Measurements from ENCODE around the gene SMPDL3B.
"Not testable (repeated sequence)": the region's sequence is repeated elsewhere in the genome, so short reads cannot be mapped to it uniquely, and the experiment has no call there.

Gene SMPDL3B

DNA sequence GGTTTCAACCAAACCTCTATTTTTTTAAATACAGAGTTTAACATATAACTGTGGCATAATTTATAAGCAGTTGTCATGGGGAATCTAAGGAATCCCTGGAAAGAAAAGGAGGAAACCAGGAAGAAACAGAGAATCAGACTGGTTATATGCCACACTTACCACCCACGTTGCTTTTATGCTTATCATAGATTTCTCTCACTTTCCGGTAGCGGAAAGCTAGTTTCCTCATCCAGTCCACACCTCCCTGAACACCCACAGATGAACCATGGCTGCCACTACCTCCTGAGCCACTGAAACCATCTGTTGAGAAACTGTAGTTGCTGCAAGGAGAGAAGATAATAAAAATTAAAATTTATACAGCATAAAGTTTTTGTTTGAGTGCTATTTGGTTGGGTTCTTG, 58.4 kb downstream of the SMPDL3B start:
- DNase-seq, result peak; percentile 27
- CTCF ChIA-PET, result interaction anchor here (0.6 to 1.6 kb wide), 2 partner anchors 10 to 95 kb away, joined by 3 to 5 read pairs; no protein-coding TSS in a partner anchor
- no peaks in the 10 kb centered on the region for H3K9me3 Mint-ChIP-seq
- H3K4me3 Mint-ChIP-seq, result no peak overlapping the region
- peak overlapping the region; percentile 84 for H3K27ac Mint-ChIP-seq
- no peaks in the 10 kb centered on the region for H3K27me3 Mint-ChIP-seq
- peaks cover 39% of the 10 kb centered on the region for H3K4me1 Mint-ChIP-seq
- peaks cover 62% of the 10 kb centered on the region for H3K36me3 Mint-ChIP-seq

DNA sequence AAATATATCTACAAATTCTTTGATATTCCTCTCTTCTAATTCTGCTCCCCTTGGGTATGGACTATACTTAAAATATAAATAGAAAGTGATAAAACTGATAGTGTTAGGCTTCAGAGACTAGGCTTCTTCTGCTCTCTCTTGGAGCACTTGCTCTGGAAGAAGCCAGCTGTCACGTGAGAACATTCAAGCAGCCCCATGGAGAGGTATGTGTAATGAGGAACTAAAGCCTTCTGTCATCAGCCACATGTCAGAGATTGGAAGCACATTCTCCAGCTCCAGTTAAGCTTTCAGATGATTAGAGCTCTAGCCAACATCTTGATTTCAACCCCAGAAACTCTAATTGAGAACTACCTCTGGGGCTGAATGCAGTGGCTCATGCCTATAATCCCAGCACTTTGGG, 59.3 kb downstream of the SMPDL3B start:
- CTCF ChIA-PET, result interaction anchor here (0.6 kb wide), 1 partner anchor 96 kb away, joined by 3 read pairs; no protein-coding TSS in a partner anchor
- Mint-ChIP-seq H3K9me3 (no peaks in the 10 kb centered on the region), H3K4me3 (no peak overlapping the region), H3K27ac (peak overlapping the region; percentile 42), H3K36me3 (peaks cover 58% of the 10 kb centered on the region), H3K27me3 (no peaks in the 10 kb centered on the region), H3K4me1 (peaks cover 39% of the 10 kb centered on the region)
- DNase-seq, result no peak

DNA sequence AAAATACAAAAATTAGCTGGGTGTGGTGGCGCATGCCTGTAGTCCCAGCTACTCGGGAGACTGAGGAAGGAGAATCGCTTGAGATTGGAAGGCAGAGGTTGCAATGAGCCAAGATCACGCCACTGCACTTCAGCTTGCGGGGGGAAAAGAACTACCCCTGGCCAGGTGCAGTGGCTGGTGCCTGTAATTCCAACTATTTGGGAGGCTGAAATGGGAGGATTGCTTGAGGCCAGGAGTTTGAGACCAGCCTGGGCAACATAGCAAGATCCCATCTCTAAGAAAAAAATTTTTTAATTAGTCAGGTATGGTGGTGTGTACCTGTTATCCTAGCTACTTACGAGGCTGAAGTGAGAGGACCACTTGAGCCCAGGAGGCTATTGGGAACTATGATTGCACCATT, 59.7 kb downstream of the SMPDL3B start:
- CTCF ChIA-PET, result interaction anchor here (1.0 to 1.2 kb wide), 2 partner anchors 13 to 54 kb away, joined by 3 read pairs; no protein-coding TSS in a partner anchor
- not testable (repeated sequence) for H3K27me3 Mint-ChIP-seq, H3K4me3 Mint-ChIP-seq, H3K9me3 Mint-ChIP-seq, H3K27ac Mint-ChIP-seq, DNase-seq
- H3K4me1 Mint-ChIP-seq, result peaks cover 39% of the 10 kb centered on the region
- H3K36me3 Mint-ChIP-seq, result peaks cover 56% of the 10 kb centered on the region

DNA sequence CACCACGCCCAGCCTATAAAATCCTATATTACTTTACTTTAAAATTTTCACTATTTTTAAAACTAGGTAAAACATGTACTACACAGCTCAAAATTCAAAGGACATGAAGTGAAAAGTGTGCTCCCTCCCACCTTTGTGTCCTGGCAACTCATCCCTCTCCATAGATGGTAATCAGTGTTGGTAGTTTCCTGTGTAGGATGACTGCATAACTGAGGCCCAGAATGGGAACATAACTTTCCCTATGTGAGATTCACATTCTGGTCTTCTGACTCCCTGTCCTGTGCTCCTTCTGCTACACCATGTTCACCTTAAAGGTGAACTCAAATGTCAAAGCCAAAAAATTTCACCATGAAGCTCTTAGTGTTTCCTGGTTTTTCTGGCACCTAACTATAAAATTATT, 64.3 kb downstream of the SMPDL3B start:
- Mint-ChIP-seq H3K4me1 (peaks cover 12% of the 10 kb centered on the region), H3K4me3 (no peak overlapping the region), H3K27ac (no peak overlapping the region), H3K27me3 (no peaks in the 10 kb centered on the region), H3K36me3 (peaks cover 41% of the 10 kb centered on the region), H3K9me3 (no peaks in the 10 kb centered on the region)
- CTCF ChIA-PET, result interaction anchor here (1.2 kb wide), 1 partner anchor 210 kb away, joined by 3 read pairs; no protein-coding TSS in a partner anchor
- no peak for DNase-seq

DNA sequence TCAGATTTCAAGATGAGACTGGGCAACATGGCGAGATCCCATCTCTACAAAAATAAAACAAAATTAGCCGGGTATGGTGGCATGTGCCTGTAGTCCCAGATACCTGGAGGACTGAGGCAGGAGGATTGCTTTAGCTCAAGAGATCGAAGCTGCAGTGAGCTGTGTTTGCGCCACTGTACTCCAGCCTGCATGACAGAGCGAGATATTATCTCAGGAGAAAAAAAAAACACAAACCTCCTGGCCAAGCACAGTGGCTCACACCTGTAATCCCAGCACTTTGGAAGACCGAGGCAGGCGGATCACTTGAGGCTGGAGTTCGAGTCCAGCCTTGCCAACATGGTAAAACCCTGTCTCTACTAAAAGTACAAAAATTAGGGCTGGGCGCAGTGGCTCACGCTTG, 67.8 kb downstream of the SMPDL3B start:
- H3K9me3 Mint-ChIP-seq, result no peaks in the 10 kb centered on the region
- H3K27me3 Mint-ChIP-seq, result no peaks in the 10 kb centered on the region
- peaks cover 35% of the 10 kb centered on the region for H3K36me3 Mint-ChIP-seq
- CTCF ChIA-PET, result interaction anchor here (1.7 kb wide), 1 partner anchor 10 kb away, joined by 5 read pairs; no protein-coding TSS in a partner anchor
- no peaks in the 10 kb centered on the region for H3K4me1 Mint-ChIP-seq
- no peak overlapping the region for H3K4me3 Mint-ChIP-seq
- no peak overlapping the region for H3K27ac Mint-ChIP-seq
- DNase-seq, result no peak

DNA sequence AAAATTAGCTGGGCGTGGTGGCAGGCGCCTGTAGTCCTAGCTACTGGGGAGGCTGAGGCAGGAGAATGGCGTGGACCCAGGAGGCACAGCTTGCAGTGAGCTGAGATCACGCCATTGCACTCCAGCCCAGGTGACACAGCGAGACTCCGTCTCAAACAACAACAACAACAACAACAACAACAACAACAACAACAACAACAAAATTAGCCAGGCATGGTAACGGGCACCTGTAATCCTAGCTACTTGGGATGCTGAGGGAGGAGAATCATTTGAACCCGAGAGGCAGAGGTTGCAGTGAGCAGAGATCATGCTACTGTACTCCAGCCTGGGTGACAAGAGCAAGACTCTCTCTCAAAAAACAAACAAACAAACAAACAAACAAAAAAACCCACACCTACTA, 68.3 kb downstream of the SMPDL3B start:
- peaks cover 32% of the 10 kb centered on the region for H3K36me3 Mint-ChIP-seq
- H3K27me3 Mint-ChIP-seq, H3K4me1 Mint-ChIP-seq, DNase-seq, H3K9me3 Mint-ChIP-seq, H3K27ac Mint-ChIP-seq, H3K4me3 Mint-ChIP-seq: not testable (repeated sequence)
- CTCF ChIA-PET, result interaction anchor here (1.7 kb wide), 1 partner anchor 11 kb away, joined by 5 read pairs; no protein-coding TSS in a partner anchor

All from activated naive CD4-positive, alpha-beta T cell treated with anti-CD3 and anti-CD28 coated beads, Interleukin-2, amount 10 ng/mL, durations not matched to agents 7 days and 5 days (primary cell).